Transverse colon (tissue), 4 donors: Measurements from ENCODE around the gene PLEKHB2. TPM values are rescaled to one million over a fixed set of nuclear protein-coding genes. Genes with fewer than 3 reads are reported as not detected.
"Not testable (repeated sequence)": the region's sequence is repeated elsewhere in the genome, so short reads cannot be mapped to it uniquely, and the experiment has no call there.

Source experiments
- DNase-seq: peaks from one replicate; pipeline ENCODE4 v3.0.0-alpha.2; 2019
- H3K27ac ChIP-seq, 4 donors: fragments of 200-600 bp; sonication (generic); 2 replicates each; pipeline ENCODE4 v1.5.1; 2016 to 2018; ENCODE audit warnings: inconsistent platforms in 4 of 4
- H3K27me3 ChIP-seq: fragments of 200-600 bp; sonication (generic); 2 replicates; pipeline ENCODE4 v1.5.1; 2017; ENCODE audit warnings: inconsistent platforms
- H3K36me3 ChIP-seq, 4 donors: fragments of 200-600 bp; sonication (generic); 2 replicates each; pipeline ENCODE4 v1.5.1; 2017 to 2019; ENCODE audit warnings: inconsistent platforms in 4 of 4
- H3K4me1 ChIP-seq, 4 donors: fragments of 200-600 bp; sonication (generic); 2 replicates each; pipeline ENCODE4 v1.5.1; 2017 to 2020; ENCODE audit warnings: inconsistent platforms in 4 of 4
- H3K4me3 ChIP-seq, 4 donors: fragments of 200-600 bp; sonication (generic); 1 replicate in 1 of 4; 2 replicates in 3 of 4; pipeline versions ENCODE4 v1.5.1 to v1.6.1; 2017 to 2019; ENCODE audit warnings: inconsistent platforms in 4 of 4
- H3K9me3 ChIP-seq, 2 donors: fragments of 200-600 bp; sonication (generic); 2 replicates each; pipeline ENCODE4 v1.5.1; 2017 to 2019; ENCODE audit warnings: inconsistent platforms in 2 of 2
- CTCF ChIP-seq, 5 experiments: fragments of 200-600 bp in 3 of 5; fragments of 450-650 bp in 2 of 5; sonication (generic) in 3 of 5; IDR thresholded peaks; 1 replicate in 2 of 5; 2 replicates in 3 of 5; pipeline ENCODE4 v1.5.1; 2016 to 2017; ENCODE audit warnings: antibody characterized with exemption in 5 of 5, inconsistent platforms in 3 of 5, mild to moderate bottlenecking in 2 of 5, moderate library complexity in 1 of 5
- EP300 ChIP-seq: sonication (generic); formaldehyde crosslinking; IDR thresholded peaks from one replicate; pipeline ENCODE4 v1.6.1; 2017; ENCODE audit warnings: antibody characterized with exemption, low read depth
- POLR2A ChIP-seq: fragments of 450-650 bp; IDR thresholded peaks from one replicate; pipeline ENCODE4 v1.6.1; 2016; ENCODE audit warnings: antibody characterized with exemption, mild to moderate bottlenecking, moderate library complexity
- POLR2AphosphoS5 ChIP-seq, 3 donors: sonication (generic); formaldehyde crosslinking; IDR thresholded peaks; one replicate each; pipeline ENCODE4 v1.6.1; 2016; ENCODE audit warnings: antibody characterized with exemption in 3 of 3
- WGBS, 2 donors: methylation state at CpG; one replicate each; pipeline ENCODE4 v1.1.5; 2018; ENCODE audit warnings: low coverage in 1 of 2; 5-methylcytosine and 5-hydroxymethylcytosine counted together
- in situ Hi-C, 4 donors: fragments of 200-750 bp; cut with MboI; loops; one replicate each; pipeline versions ENCODE4 v1.15.0 to v1.15.1; 2017; ENCODE audit warnings: low sequenced_read_pairs in 3 of 4, low pct_ligation_motif_present in 1 of 4, low pct_unique_long_range_greater_than_20kb in 1 of 4
- intact Hi-C: fragments of 100-400 bp; cut with DNase I; formaldehyde crosslinking; loops from one replicate; pipeline ENCODE4 v1.15.1; 2023; ENCODE audit warnings: low total_unique reads
- total RNA-seq, 4 donors: library from RNA; depleted of rRNA; stranded (reverse); fragments of >200 nt; gene quantifications; one replicate each; pipeline ENCODE4 v1.1.0, GENCODE V29; 2016

Gene PLEKHB2
- total RNA-seq, 4 donors from 2014 or later = 35.4 to 222 (median 131) TPM

GRCh38 chr2:131154647-131155046 is 49.5 kb downstream of the PLEKHB2 start:
- Histone ChIP-seq H3K27me3 (no peaks in the 10 kb centered on the region), H3K4me3 (no peak overlapping the region), H3K27ac (no peak overlapping the region), H3K36me3 (no peaks in the 10 kb centered on the region), H3K9me3 (no peaks in the 10 kb centered on the region), H3K4me1 (no peaks in the 10 kb centered on the region)
- WGBS, 2 donors = 92% methylated on average over 21 of the region's 23 CpGs; no CpG with 5 or more reads in 1 of the 2 donors
- TF ChIP-seq POLR2A = no peak
- no peak for TF ChIP-seq CTCF (IDR thresholded peaks at IDR 0.05)
- no peak for TF ChIP-seq EP300
- no peak for TF ChIP-seq POLR2AphosphoS5 (IDR thresholded peaks at IDR 0.05)
- no peak for DNase-seq
- in situ Hi-C loops = loop anchor here in 1 of 4 donors (25.0 kb wide), 1 partner anchor 183 kb away; no protein-coding TSS in a partner anchor
- intact Hi-C loops = no loop called here

- no peaks in the 10 kb centered on the region for H3K27me3 ChIP-seq
- DNase-seq = no peak
- WGBS, 2 donors = 91 to 96% methylated on average over 9 to 40 of the region's 46 CpGs
- in situ Hi-C loops = loop anchor here in 1 of 4 donors (25.0 kb wide), 1 partner anchor 182 kb away; no protein-coding TSS in a partner anchor
- no peak overlapping the region for H3K4me3 ChIP-seq
- no peaks in the 10 kb centered on the region for H3K4me1 ChIP-seq
- no peak overlapping the region for H3K27ac ChIP-seq
- intact Hi-C loops = no loop called here
- H3K9me3 ChIP-seq = no peaks in the 10 kb centered on the region
- TF ChIP-seq CTCF (IDR thresholded peaks at IDR 0.05) = no peak
- TF ChIP-seq POLR2A = no peak
- TF ChIP-seq POLR2AphosphoS5 (IDR thresholded peaks at IDR 0.05) = no peak
- no peak for TF ChIP-seq EP300
- H3K36me3 ChIP-seq = no peaks in the 10 kb centered on the region
Observed at GRCh38 chr2:131155208-131155855, 50.2 kb downstream of the PLEKHB2 start.

- no peak for DNase-seq
- in situ Hi-C loops = loop anchor here in 1 of 4 donors (25.0 kb wide), 1 partner anchor 181 kb away; no protein-coding TSS in a partner anchor
- no peak overlapping the region for H3K27ac ChIP-seq
Observed at GRCh38 chr2:131156452-131157149, 51.5 kb downstream of the PLEKHB2 start.

GRCh38 chr2:131165562-131165961 is 60.4 kb downstream of the PLEKHB2 start:
- WGBS, 2 donors = 91 to 95% methylated on average over 5 of the region's 5 CpGs
- H3K27ac ChIP-seq, H3K4me3 ChIP-seq, DNase-seq, H3K36me3 ChIP-seq, intact Hi-C loops, H3K27me3 ChIP-seq, H3K4me1 ChIP-seq, H3K9me3 ChIP-seq: not testable (repeated sequence)
- in situ Hi-C loops = loop anchor here in 1 of 4 donors (25.0 kb wide), 1 partner anchor 172 kb away; no protein-coding TSS in a partner anchor

More at GRCh38 chr2:131156452-131157149, 51.5 kb downstream of the PLEKHB2 start:
- TF ChIP-seq POLR2AphosphoS5 (IDR thresholded peaks at IDR 0.05) (no peak), CTCF (IDR thresholded peaks at IDR 0.05) (no peak), EP300 (no peak), POLR2A (no peak)
- Histone ChIP-seq H3K36me3 (no peaks in the 10 kb centered on the region), H3K4me1 (no peaks in the 10 kb centered on the region), H3K9me3 (no peaks in the 10 kb centered on the region), H3K4me3 (no peak overlapping the region), H3K27me3 (no peaks in the 10 kb centered on the region)
- intact Hi-C loops = no loop called here
- WGBS, 2 donors = 64 to 74% methylated on average over 2 to 12 of the region's 12 CpGs
